Lower leg skin (tissue), 3 donors: Measurements from ENCODE around the gene EIPR1.

Experiments
- CTCF ChIP-seq, 3 donors: fragments of 450-650 bp; IDR thresholded peaks; one replicate each; pipeline ENCODE4 v1.5.1; 2016; ENCODE audit warnings: antibody characterized with exemption in 3 of 3, mild to moderate bottlenecking in 3 of 3, moderate library complexity in 2 of 3
- POLR2A ChIP-seq, 2 donors: fragments of 450-650 bp; IDR thresholded peaks; one replicate each; pipeline ENCODE4 v1.6.1; 2016 to 2017; ENCODE audit warnings: antibody characterized with exemption in 2 of 2, mild to moderate bottlenecking in 1 of 2, moderate library complexity in 1 of 2

GRCh38 chr2:3299130-3299529 is 78.5 kb downstream of the EIPR1 start:
- TF ChIP-seq CTCF (IDR thresholded peaks at IDR 0.05) (no peak), POLR2A (IDR thresholded peaks at IDR 0.05) (no peak)
